CD14-positive monocyte (primary cell): Measurements from ENCODE around the gene ERLEC1. TPM values are rescaled to one million over a fixed set of nuclear protein-coding genes. Genes with fewer than 3 reads are reported as not detected.
A peak's percentile ranks its signal among the peaks of the same experiment; 100 is the strongest.
"Not testable (repeated sequence)": the region's sequence is repeated elsewhere in the genome, so short reads cannot be mapped to it uniquely, and the experiment has no call there.

Experiments used
- DNase-seq, 3 donors: peaks; one replicate each; pipeline ENCODE4 v3.0.0-alpha.2; 2011 to 2022
- H2AFZ ChIP-seq: 2 replicates; pipeline ENCODE4 v1.6.0; 2012; ENCODE audit warnings: mild to moderate bottlenecking, low read depth, low read length, inconsistent platforms; ENCODE audit not compliant: insufficient read depth, poor library complexity, severe bottlenecking
- H3K27ac ChIP-seq, 2 donors: 1 replicate in 1 of 2; 2 replicates in 1 of 2; pipeline ENCODE4 v1.5.1; 2012 to 2013; ENCODE audit warnings: low read length in 2 of 2, control low read depth in 1 of 2, inconsistent platforms in 1 of 2, low read depth in 1 of 2, mild to moderate bottlenecking in 1 of 2
- H3K27me3 ChIP-seq, 2 donors: one replicate each; pipeline versions ENCODE4 v1.6.0 to v1.6.1; 2011 to 2013; ENCODE audit warnings: low read length in 2 of 2; ENCODE audit not compliant: control insufficient read depth in 2 of 2, insufficient read depth in 2 of 2
- H3K36me3 ChIP-seq, 2 donors: replicated peaks in 1 of 2; 1 replicate in 1 of 2; 2 replicates in 1 of 2; pipeline versions ENCODE4 v1.5.1 to v1.6.1; 2012 to 2013; ENCODE audit warnings: low read length in 2 of 2, control low read depth in 1 of 2, inconsistent platforms in 1 of 2, mild to moderate bottlenecking in 1 of 2; ENCODE audit not compliant: insufficient read depth in 2 of 2, control insufficient read depth in 1 of 2
- H3K4me1 ChIP-seq, 2 donors: 1 replicate in 1 of 2; 2 replicates in 1 of 2; pipeline versions ENCODE4 v1.5.1 to v1.6.1; 2012 to 2013; ENCODE audit warnings: low read length in 2 of 2, control low read depth in 1 of 2, inconsistent platforms in 1 of 2, mild to moderate bottlenecking in 1 of 2, moderate library complexity in 1 of 2; ENCODE audit not compliant: insufficient read depth in 2 of 2, control insufficient read depth in 1 of 2
- H3K4me2 ChIP-seq: replicated peaks from 2 replicates; pipeline ENCODE3; 2012; ENCODE audit warnings: low read length, moderate library complexity, mild to moderate bottlenecking; ENCODE audit not compliant: poor library complexity, severe bottlenecking; ENCODE audit errors: extremely low read depth
- H3K4me3 ChIP-seq, 3 experiments: fragments of 200-600 bp in 1 of 3; sonication (generic) in 1 of 3; replicated peaks in 1 of 3; 1 replicate in 2 of 3; 2 replicates in 1 of 3; pipeline ENCODE4 v1.5.1; 2011 to 2013; ENCODE audit warnings: low read length in 3 of 3, mild to moderate bottlenecking in 3 of 3, control low read depth in 2 of 3, low read depth in 2 of 3, inconsistent platforms in 1 of 3, moderate library complexity in 1 of 3
- H3K79me2 ChIP-seq: 2 replicates; pipeline ENCODE4 v1.6.0; 2012; ENCODE audit warnings: mild to moderate bottlenecking, control low read depth, inconsistent platforms, low read length, moderate library complexity; ENCODE audit not compliant: insufficient read depth
- H3K9ac ChIP-seq: 2 replicates; pipeline ENCODE4 v1.6.0; 2017; ENCODE audit warnings: low read length, mild to moderate bottlenecking; ENCODE audit not compliant: insufficient read depth, poor library complexity, severe bottlenecking
- H3K9me3 ChIP-seq, 2 donors: replicated peaks in 1 of 2; 1 replicate in 1 of 2; 2 replicates in 1 of 2; pipeline versions ENCODE4 v1.5.1 to v1.6.1; 2012 to 2013; ENCODE audit warnings: low read length in 2 of 2, control low read depth in 1 of 2; ENCODE audit not compliant: control insufficient read depth in 1 of 2, insufficient read depth in 1 of 2
- H4K20me1 ChIP-seq: 2 replicates; pipeline ENCODE4 v1.6.0; 2012; ENCODE audit warnings: mild to moderate bottlenecking, low read length, control low read depth, moderate library complexity; ENCODE audit not compliant: insufficient read depth
- H3K27ac Mint-ChIP-seq, 7 donors: one replicate each; pipeline ENCODE4 v1.8.0; 2020; ENCODE audit warnings: mild to moderate bottlenecking in 7 of 7, mixed read lengths in 7 of 7, moderate library complexity in 6 of 7, inconsistent platforms in 2 of 7
- H3K27me3 Mint-ChIP-seq, 3 donors: one replicate each; pipeline ENCODE4 v1.8.0; 2021 to 2022; ENCODE audit warnings: low read depth in 3 of 3, mild to moderate bottlenecking in 3 of 3, mixed read lengths in 3 of 3, moderate library complexity in 3 of 3, inconsistent platforms in 1 of 3
- H3K36me3 Mint-ChIP-seq, 2 donors: one replicate each; pipeline ENCODE4 v1.8.0; 2020; ENCODE audit warnings: mixed read lengths in 2 of 2, inconsistent platforms in 1 of 2, mild to moderate bottlenecking in 1 of 2
- H3K4me1 Mint-ChIP-seq: one replicate; pipeline ENCODE4 v1.8.0; 2020; ENCODE audit warnings: mild to moderate bottlenecking, mixed read lengths
- H3K4me3 Mint-ChIP-seq, 2 donors: one replicate each; pipeline ENCODE4 v1.8.0; 2020; ENCODE audit warnings: mild to moderate bottlenecking in 2 of 2, mixed read lengths in 2 of 2, moderate library complexity in 1 of 2
- H3K9me3 Mint-ChIP-seq, 7 donors: one replicate each; pipeline ENCODE4 v1.8.0; 2020 to 2022; ENCODE audit warnings: mixed read lengths in 7 of 7, mild to moderate bottlenecking in 6 of 7, moderate library complexity in 6 of 7, inconsistent platforms in 2 of 7
- WGBS: methylation state at CpG from one replicate; pipeline ENCODE4 v1.1.5; 2013; ENCODE audit warnings: missing lambda C conversion rate; ENCODE audit not compliant: insufficient coverage; 5-methylcytosine and 5-hydroxymethylcytosine counted together
- intact Hi-C, 2 donors: fragments of 100-400 bp; cut with micrococcal nuclease; formaldehyde crosslinking; loops; one replicate each; pipeline versions ENCODE4 v1.15.0 to v1.15.1; 2023
- polyA plus RNA-seq, 3 donors: library from polyadenylated mRNA; depleted of rRNA in 1 of 3; unstranded in 2 of 3; stranded (reverse) in 1 of 3; fragments of 300-500 nt in 2 of 3; fragments of >200 nt in 1 of 3; fragmentation: Illumina TruSeq in 2 of 3; gene quantifications; 1 replicate in 2 of 3; 2 replicates in 1 of 3; pipeline ENCODE4 v1.2.3, GENCODE V29; 2012 to 2021
- TF ChIP-seq, protein P1 (sequence below): fragments of 200-600 bp; IDR thresholded peaks from one replicate; pipeline ENCODE4 v1.8.0; 2022; ENCODE audit warnings: antibody characterized with exemption, mild to moderate bottlenecking

ERLEC1 gene
- polyA plus RNA-seq, 3 donors: 11.4 to 23.8 (median 23.7) TPM

DNA sequence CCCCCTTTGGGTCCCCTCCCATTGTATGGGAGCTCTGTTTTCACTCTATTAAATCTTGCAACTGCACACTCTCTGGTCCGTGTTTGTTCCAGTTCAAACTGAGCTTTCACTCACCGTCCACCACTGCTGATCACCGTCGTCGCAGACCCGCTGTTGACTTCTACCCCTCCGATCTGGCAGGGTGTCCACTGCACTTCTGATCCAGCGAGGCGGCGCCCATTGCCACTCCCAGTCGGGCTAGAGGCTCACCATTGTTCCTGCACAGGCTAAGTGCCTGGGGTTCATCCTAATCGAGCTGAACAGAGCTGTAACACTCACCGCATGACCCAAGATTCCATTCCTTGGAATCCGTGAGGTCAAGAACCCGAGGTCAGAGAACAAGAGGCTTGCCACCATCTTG is 30.2 kb upstream of the ERLEC1 start:
- DNase-seq: no peak
- peaks cover 7 to 46% of the 10 kb centered on the region in 2 donors for H3K36me3 ChIP-seq
- WGBS: 97% methylated on average over 13 of the region's 15 CpGs
- H3K36me3 Mint-ChIP-seq: peaks cover 32 to 44% of the 10 kb centered on the region in 2 donors
- no peaks in the 10 kb centered on the region for H3K9me3 Mint-ChIP-seq
- TF ChIP-seq, protein P1, sequence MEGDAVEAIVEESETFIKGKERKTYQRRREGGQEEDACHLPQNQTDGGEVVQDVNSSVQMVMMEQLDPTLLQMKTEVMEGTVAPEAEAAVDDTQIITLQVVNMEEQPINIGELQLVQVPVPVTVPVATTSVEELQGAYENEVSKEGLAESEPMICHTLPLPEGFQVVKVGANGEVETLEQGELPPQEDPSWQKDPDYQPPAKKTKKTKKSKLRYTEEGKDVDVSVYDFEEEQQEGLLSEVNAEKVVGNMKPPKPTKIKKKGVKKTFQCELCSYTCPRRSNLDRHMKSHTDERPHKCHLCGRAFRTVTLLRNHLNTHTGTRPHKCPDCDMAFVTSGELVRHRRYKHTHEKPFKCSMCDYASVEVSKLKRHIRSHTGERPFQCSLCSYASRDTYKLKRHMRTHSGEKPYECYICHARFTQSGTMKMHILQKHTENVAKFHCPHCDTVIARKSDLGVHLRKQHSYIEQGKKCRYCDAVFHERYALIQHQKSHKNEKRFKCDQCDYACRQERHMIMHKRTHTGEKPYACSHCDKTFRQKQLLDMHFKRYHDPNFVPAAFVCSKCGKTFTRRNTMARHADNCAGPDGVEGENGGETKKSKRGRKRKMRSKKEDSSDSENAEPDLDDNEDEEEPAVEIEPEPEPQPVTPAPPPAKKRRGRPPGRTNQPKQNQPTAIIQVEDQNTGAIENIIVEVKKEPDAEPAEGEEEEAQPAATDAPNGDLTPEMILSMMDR: no peak
- no peak overlapping the region for H3K4me3 ChIP-seq
- H2AFZ ChIP-seq: no peak overlapping the region
- no peaks in the 10 kb centered on the region for H3K27me3 Mint-ChIP-seq
- H3K4me3 Mint-ChIP-seq: no peak overlapping the region
- intact Hi-C loops: no loop called here
- no peaks in the 10 kb centered on the region for H3K4me1 Mint-ChIP-seq
- no peaks in the 10 kb centered on the region for H4K20me1 ChIP-seq
- no peaks in the 10 kb centered on the region for H3K79me2 ChIP-seq
- H3K27ac ChIP-seq: no peak overlapping the region
- no peaks in the 10 kb centered on the region for H3K27me3 ChIP-seq
- no peak overlapping the region for H3K27ac Mint-ChIP-seq
- no peak overlapping the region for H3K4me2 ChIP-seq
- H3K4me1 ChIP-seq: no peaks in the 10 kb centered on the region
- no peak overlapping the region for H3K9ac ChIP-seq
- H3K9me3 ChIP-seq: no peaks in the 10 kb centered on the region

DNA sequence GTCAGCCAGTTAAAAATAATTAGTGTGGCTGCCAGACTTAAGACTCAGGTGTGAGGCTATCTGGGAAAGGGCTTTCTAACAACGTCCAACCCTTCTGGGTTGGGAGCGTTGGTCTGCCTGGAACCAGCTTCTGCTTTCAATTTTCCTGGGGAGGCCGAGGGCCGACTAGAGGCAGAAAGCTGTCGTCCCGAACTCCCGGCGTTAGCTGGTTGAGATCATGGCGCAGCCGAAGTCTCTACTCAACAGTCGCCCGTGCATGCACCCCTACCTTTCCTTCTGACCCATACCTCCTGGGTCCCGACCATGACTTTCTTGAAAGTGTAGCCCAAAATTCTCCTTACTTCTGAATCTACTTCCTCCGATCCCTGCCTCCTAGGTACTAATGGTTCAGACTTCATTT is 29.6 kb upstream of the ERLEC1 start:
- H3K36me3 ChIP-seq: peaks cover 7 to 51% of the 10 kb centered on the region in 2 donors
- H3K9me3 Mint-ChIP-seq, H3K27me3 Mint-ChIP-seq, H3K79me2 ChIP-seq, intact Hi-C loops, H3K4me2 ChIP-seq, H3K27me3 ChIP-seq, H3K4me3 ChIP-seq, H3K4me1 Mint-ChIP-seq, DNase-seq, H3K9me3 ChIP-seq, H4K20me1 ChIP-seq, H3K27ac ChIP-seq, H3K4me1 ChIP-seq, H3K4me3 Mint-ChIP-seq, H2AFZ ChIP-seq, H3K9ac ChIP-seq: not testable (repeated sequence)
- Mint-ChIP-seq H3K36me3 (peaks cover 36 to 48% of the 10 kb centered on the region in 2 donors), H3K27ac (peak overlapping the region in 1 of 7 donors; percentile 46)
- WGBS: over 99% methylated on average over 12 of the region's 14 CpGs
